Mucosa of rectum (tissue), 2 donors: Measurements from ENCODE around the gene AKAP1.

Experiments used
- H3K27ac ChIP-seq, 2 donors: one replicate each; pipeline ENCODE4 v1.7.0; 2013; ENCODE audit warnings: inconsistent platforms in 2 of 2, low read depth in 2 of 2, low read length in 2 of 2
- H3K27me3 ChIP-seq, 2 donors: one replicate each; pipeline ENCODE4 v1.7.0; 2013; ENCODE audit warnings: low read length in 2 of 2; ENCODE audit not compliant: control insufficient read depth in 2 of 2, insufficient read depth in 2 of 2
- H3K36me3 ChIP-seq, 2 donors: one replicate each; pipeline ENCODE4 v1.7.0; 2013; ENCODE audit warnings: low read length in 2 of 2; ENCODE audit not compliant: control insufficient read depth in 2 of 2, insufficient read depth in 2 of 2
- H3K4me1 ChIP-seq, 2 donors: one replicate each; pipeline ENCODE4 v1.7.0; 2013; ENCODE audit warnings: low read length in 2 of 2, mild to moderate bottlenecking in 1 of 2; ENCODE audit not compliant: control insufficient read depth in 2 of 2, insufficient read depth in 2 of 2
- H3K4me3 ChIP-seq, 2 donors: one replicate each; pipeline ENCODE4 v1.7.0; 2013; ENCODE audit warnings: low read length in 2 of 2
- H3K9ac ChIP-seq, 2 donors: one replicate each; pipeline ENCODE4 v1.7.0; 2013; ENCODE audit warnings: low read length in 2 of 2, low read depth in 1 of 2, mild to moderate bottlenecking in 1 of 2
- H3K9me3 ChIP-seq, 2 donors: one replicate each; pipeline ENCODE4 v1.7.0; 2013; ENCODE audit warnings: low read length in 2 of 2; ENCODE audit not compliant: control insufficient read depth in 2 of 2
- donor health status: healthy.
- donor health status: Normal muscosa, but diverticular disease.

AKAP1 gene

DNA sequence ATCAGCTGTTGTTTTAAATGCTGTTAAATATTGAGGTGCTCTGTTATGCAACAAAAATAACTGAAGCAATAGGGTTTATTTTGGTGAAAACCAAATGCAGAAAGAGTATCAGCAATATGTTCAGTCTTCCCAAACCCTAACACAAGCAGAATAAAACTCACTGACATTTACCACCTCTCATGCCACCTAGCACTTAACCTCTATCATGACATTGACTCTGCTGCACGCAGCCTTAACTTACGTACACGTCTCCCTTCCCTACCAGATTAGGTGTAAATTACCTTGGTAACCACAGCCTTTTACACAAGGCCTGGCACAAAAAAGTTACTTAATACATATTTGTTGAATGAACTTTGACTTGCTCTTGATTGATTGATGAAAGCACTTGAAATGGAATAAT is 9.9 kb upstream of the AKAP1 start:
- Histone ChIP-seq H3K4me1 (no peaks in the 10 kb centered on the region), H3K27ac (no peak overlapping the region), H3K4me3 (no peak overlapping the region), H3K36me3 (no peaks in the 10 kb centered on the region), H3K9me3 (no peaks in the 10 kb centered on the region), H3K27me3 (no peaks in the 10 kb centered on the region), H3K9ac (no peak overlapping the region)

DNA sequence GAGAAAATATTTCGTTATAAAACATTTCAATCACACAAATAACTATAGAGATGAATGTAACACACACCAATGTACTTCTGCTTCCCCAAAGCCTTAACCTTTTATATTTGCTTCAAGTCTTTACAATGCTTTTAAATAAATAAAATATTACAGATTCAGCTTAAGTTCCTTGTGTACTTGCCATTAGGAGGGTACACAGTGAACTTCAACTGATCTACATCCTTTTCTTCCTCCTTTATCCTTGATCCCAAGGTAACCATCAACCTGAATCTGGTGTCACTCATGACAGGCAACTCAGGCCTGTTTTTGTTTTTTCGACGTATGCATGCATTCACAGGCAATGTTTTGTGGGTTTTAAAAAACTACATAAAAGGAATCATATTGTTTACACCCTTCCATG is 9.3 kb upstream of the AKAP1 start:
- Histone ChIP-seq H3K4me1 (no peaks in the 10 kb centered on the region), H3K9ac (no peak overlapping the region), H3K4me3 (no peak overlapping the region), H3K27ac (no peak overlapping the region), H3K27me3 (no peaks in the 10 kb centered on the region), H3K36me3 (no peaks in the 10 kb centered on the region), H3K9me3 (no peaks in the 10 kb centered on the region)

DNA sequence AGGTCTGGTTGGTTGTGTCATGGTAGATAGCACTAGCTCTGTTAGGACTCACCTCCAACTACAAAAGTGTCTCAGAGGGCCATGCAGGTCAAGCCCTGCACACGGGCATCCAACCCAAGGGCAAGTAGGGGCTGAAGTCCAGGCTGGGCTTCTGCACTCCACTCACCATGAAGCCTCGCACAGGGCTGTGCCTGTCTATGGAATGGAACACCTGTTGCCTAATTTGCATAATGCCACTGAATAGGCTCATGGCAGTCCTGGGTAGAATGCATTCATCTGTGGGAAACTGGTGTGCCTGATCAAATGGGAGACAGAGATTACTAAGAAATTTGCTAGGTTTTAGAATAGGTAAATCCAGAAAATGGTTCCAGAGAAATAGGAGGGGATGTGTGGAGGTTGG is 8.0 kb upstream of the AKAP1 start:
- no peak overlapping the region for H3K4me3 ChIP-seq
- no peak overlapping the region for H3K27ac ChIP-seq
- no peak overlapping the region for H3K9ac ChIP-seq
- H3K9me3 ChIP-seq = no peaks in the 10 kb centered on the region
- H3K36me3 ChIP-seq = no peaks in the 10 kb centered on the region
- no peaks in the 10 kb centered on the region for H3K4me1 ChIP-seq
- H3K27me3 ChIP-seq = no peaks in the 10 kb centered on the region

DNA sequence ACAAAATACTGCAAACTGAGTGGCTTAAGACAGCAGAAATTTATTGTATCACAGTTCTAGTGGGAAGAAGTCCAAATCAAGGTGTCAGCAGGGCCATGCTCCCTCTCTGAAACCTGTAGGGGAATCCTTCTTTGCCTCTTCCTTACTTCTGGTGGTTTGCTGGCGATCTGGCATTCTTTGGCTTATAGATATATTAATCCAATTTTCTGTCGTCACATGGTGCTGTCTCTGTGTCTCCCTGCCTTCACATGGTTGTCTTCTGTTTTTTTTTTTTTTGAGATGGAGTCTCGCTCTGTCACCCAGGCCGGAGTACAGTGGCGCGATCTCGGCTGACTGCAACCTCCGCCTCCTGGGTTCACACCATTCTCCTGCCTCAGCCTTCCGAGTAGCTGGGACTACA is 6.8 kb upstream of the AKAP1 start:
- no peaks in the 10 kb centered on the region for H3K27me3 ChIP-seq
- H3K36me3 ChIP-seq = no peaks in the 10 kb centered on the region
- H3K27ac ChIP-seq = no peak overlapping the region
- no peak overlapping the region for H3K4me3 ChIP-seq
- H3K4me1 ChIP-seq = no peaks in the 10 kb centered on the region
- no peak overlapping the region for H3K9ac ChIP-seq
- no peaks in the 10 kb centered on the region for H3K9me3 ChIP-seq

DNA sequence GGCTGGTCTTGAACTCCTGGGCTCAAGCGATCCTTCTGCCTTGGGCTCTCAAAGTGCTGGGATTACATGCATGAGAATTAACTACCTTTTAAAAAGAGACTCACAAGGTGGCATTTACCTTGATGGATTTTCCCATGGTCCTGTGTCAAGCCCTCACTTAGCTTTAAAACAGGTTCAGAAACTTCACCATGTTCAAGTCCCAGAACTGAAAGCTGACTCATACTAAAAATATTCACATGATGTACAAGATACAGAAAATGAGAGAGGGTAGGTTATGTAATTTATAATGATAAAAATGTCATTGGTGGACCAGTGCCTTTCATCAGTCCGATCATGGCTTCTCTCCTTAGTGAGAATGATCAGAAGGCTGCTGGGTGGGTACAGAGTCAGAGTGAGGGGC is 4.3 kb upstream of the AKAP1 start:
- Histone ChIP-seq H3K9ac (no peak overlapping the region), H3K4me3 (no peak overlapping the region)

DNA sequence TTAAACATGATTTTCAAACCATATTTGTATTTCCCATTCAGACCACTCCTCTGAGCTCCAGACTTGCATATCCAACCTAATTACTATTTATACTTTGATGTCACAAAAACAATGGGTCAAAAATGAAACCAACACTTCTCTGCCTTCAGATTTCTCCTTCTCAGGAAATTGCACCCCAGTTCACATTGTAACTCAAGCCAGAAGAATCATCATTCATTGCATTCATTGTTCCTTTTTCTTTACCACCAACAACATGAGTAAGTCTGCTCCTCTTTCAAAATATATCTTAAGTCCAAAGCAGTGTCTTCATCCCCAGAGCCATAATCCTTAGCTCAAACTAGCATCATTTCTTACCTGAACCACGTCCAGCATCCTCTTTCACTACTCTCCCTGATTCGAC is 2.6 kb upstream of the AKAP1 start:
- Histone ChIP-seq H3K9ac (no peak overlapping the region), H3K36me3 (no peaks in the 10 kb centered on the region), H3K4me3 (no peak overlapping the region), H3K27ac (no peak overlapping the region), H3K9me3 (no peaks in the 10 kb centered on the region), H3K4me1 (peaks cover 7 to 14% of the 10 kb centered on the region in 2 donors), H3K27me3 (no peaks in the 10 kb centered on the region)

More for the DNA sequence above, 4.3 kb upstream of the AKAP1 start:
- no peaks in the 10 kb centered on the region for H3K4me1 ChIP-seq
- no peaks in the 10 kb centered on the region for H3K27me3 ChIP-seq
- H3K9me3 ChIP-seq = no peaks in the 10 kb centered on the region
- H3K36me3 ChIP-seq = no peaks in the 10 kb centered on the region
- H3K27ac ChIP-seq = no peak overlapping the region

DNA sequence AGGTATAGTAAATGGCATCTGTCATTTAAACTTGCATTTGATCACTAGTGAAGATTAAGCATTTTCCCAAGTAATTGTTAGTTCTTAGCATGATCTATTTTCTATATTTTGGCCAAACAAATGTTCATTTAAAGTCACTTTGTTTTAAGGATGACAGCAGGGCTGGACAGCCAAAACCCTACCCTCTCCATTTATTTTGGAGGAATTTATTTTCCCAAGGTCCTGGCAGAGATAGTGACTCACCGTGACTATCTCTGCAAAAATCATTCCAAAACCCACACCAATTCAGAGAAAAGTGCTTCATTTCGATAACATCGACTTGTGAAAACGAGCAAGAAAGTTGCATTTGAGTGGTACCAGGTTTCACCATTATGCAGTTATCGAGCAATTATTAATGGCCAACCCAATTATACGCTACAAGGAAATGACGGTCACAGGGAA is 665 bp upstream of the AKAP1 start:
- Histone ChIP-seq H3K4me1 (peaks cover 20 to 31% of the 10 kb centered on the region in 2 donors), H3K27ac (peak overlapping the region; percentile 98)

DNA sequence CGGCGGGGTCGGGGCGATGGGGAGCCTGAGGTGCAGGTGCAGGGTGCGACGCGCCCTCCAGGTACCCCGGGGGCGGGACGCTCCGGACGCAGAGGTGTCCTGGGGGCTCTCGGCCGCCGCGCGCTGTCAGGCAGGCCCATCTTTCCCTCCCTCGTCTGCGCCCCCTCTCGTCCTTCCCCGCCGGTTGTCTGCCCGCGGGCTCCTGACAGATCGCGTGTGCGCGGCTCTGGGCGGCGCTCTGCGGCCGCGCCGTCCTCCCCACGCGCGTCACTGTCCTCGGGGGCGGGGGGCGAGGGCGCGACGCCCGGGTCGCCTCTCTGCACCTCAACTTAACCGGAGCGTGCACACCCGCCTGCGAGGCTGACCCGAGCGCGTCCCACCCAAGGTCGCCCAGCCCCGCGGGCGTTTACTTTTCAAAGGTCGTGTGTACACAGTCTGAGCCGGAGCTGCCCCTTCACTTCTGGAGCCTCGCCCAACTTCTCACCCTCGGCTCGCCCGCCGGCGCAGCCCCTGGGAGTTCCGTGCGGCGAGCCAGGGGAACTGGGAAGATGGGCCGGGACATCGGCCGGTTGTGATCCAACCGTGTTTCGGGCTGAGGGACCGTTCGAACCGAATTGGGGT is 512 bp downstream of the AKAP1 start:
- H3K4me1 ChIP-seq = peaks cover 27 to 40% of the 10 kb centered on the region in 2 donors

More for the DNA sequence above, 665 bp upstream of the AKAP1 start:
- peak overlapping the region; percentile 83 to 95 for H3K9ac ChIP-seq
- H3K9me3 ChIP-seq = no peaks in the 10 kb centered on the region
- H3K4me3 ChIP-seq = peak overlapping the region; percentile 85 to 99
- H3K36me3 ChIP-seq = no peaks in the 10 kb centered on the region
- H3K27me3 ChIP-seq = no peaks in the 10 kb centered on the region

DNA sequence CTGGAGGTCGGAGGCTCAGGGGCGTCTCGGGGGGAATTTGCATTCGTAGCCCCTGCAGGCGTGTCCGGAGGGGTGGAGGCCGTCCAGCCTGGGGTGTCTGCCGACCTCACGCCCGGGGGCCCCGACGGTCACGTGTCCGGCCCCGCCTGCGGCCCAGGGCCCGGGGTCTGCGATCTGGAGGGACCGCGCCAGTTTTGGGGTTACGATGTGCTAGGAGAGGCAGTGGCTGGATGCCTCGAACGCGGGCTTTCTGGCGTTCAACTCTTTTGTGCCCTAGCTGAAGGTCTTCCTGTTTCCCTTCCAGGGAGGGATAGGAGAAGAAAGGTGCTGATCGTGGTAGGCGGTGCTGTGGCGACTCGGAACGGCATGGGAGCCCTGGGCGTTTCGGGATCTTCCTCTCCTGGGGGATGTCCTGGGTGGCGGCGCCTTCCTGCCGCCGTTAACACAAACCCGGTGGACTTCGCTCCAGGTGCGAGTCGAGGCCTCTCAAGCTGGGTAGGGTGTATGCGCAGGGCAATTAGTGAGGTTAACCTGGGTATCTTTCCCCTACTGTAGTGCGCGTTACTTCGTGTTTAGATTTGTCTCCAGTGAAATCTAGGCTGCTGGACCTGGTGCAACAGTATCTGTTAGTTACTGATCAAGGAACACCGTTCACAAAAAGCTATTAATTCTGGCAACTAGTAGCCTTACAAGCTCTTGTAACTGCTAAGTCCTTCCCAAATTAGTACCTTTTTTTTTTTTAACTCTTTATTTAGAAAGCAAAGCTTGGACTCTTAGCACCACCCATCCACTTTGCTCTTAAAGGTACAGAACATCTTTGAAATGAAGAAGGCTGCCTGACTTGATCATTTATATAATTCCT is 1.3 kb downstream of the AKAP1 start:
- no peaks in the 10 kb centered on the region for H3K27me3 ChIP-seq
- H3K4me3 ChIP-seq = peak overlapping the region; percentile 89 to 90
- peak overlapping the region; percentile 90 to 95 for H3K9ac ChIP-seq
- peak overlapping the region; percentile 98 to 99 for H3K27ac ChIP-seq
- peaks cover 34 to 47% of the 10 kb centered on the region in 2 donors for H3K4me1 ChIP-seq
- no peaks in the 10 kb centered on the region for H3K36me3 ChIP-seq
- H3K9me3 ChIP-seq = no peaks in the 10 kb centered on the region

More for the DNA sequence above, 512 bp downstream of the AKAP1 start:
- no peaks in the 10 kb centered on the region for H3K27me3 ChIP-seq
- peak overlapping the region; percentile 89 to 90 for H3K4me3 ChIP-seq
- H3K9ac ChIP-seq = peak overlapping the region; percentile 90 to 95
- no peaks in the 10 kb centered on the region for H3K9me3 ChIP-seq
- H3K27ac ChIP-seq = peak overlapping the region; percentile 98 to 99
- H3K36me3 ChIP-seq = no peaks in the 10 kb centered on the region

DNA sequence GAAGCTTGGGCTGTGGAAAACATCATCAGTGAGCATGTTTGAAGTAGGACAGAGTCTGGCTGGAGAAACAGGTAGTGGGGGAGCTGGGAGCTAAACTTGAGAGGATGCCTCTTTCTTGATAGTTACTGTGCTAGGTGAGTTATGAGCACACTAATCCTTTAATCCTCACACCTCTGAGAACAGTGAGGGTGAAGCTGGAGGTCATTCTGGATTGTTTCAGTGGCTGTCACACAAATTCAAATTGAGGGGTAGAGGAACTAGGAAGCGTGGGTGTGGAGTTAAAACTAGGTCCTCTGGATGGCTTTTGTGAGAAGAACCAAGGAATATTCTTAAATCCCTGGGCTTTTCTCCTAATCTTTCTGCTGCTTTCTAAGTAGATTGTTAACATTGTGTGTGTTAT is 3.3 kb downstream of the AKAP1 start:
- Histone ChIP-seq H3K27ac (peak overlapping the region in 1 of 2 donors; percentile 19), H3K4me1 (peaks cover 42 to 49% of the 10 kb centered on the region in 2 donors), H3K9ac (no peak overlapping the region), H3K27me3 (no peaks in the 10 kb centered on the region), H3K9me3 (no peaks in the 10 kb centered on the region), H3K4me3 (no peak overlapping the region), H3K36me3 (no peaks in the 10 kb centered on the region)
